ENCODE measurements around the gene GPBP1L1.

Gene GPBP1L1

GRCh38 chr1:45620588-45621500, 65.5 kb downstream of the GPBP1L1 start:
- Histone ChIP-seq H3K36me3 (peaks cover 16 to 76% (median 44%) of the 10 kb centered on the region in 3 donors), H3K27ac (peak overlapping the region in 1 of 2 donors; percentile 41)
- TF ChIP-seq CTCF (IDR thresholded peaks at IDR 0.05): no peak

GRCh38 chr1:45619149-45619921, 67.0 kb downstream of the GPBP1L1 start:
- intact Hi-C loops (cut with DNase I; ENCODE audit: low total_unique reads): no loop called here
- Histone ChIP-seq H3K36me3 (peaks cover 29 to 82% (median 51%) of the 10 kb centered on the region in 3 donors), H3K4me3 (no peak overlapping the region), H3K27me3 (no peaks in the 10 kb centered on the region), H3K9me3 (no peaks in the 10 kb centered on the region), H3K4me1 (peaks cover 0 to 20% (median 6%) of the 10 kb centered on the region in 4 donors), H3K27ac (no peak overlapping the region)
- DNase-seq: no peak
- TF ChIP-seq CTCF (IDR thresholded peaks at IDR 0.05): no peak

More at GRCh38 chr1:45620588-45621500, 65.5 kb downstream of the GPBP1L1 start:
- no peaks in the 10 kb centered on the region for H3K27me3 ChIP-seq
- H3K9me3 ChIP-seq: no peaks in the 10 kb centered on the region
- DNase-seq: no peak
- no peak overlapping the region for H3K4me3 ChIP-seq
- peaks cover 0 to 20% (median 6%) of the 10 kb centered on the region in 4 donors for H3K4me1 ChIP-seq
- intact Hi-C loops (cut with DNase I; ENCODE audit: low total_unique reads): no loop called here

- Histone ChIP-seq H3K27ac (no peak overlapping the region), H3K36me3 (peaks cover 37 to 78% (median 51%) of the 10 kb centered on the region in 3 donors)
Measured at GRCh38 chr1:45617618-45618017, 68.7 kb downstream of the GPBP1L1 start.

GRCh38 chr1:45615885-45616284, 70.4 kb downstream of the GPBP1L1 start:
- TF ChIP-seq CTCF (IDR thresholded peaks at IDR 0.05): no peak
- no peaks in the 10 kb centered on the region for H3K4me1 ChIP-seq
- H3K4me3 ChIP-seq: no peak overlapping the region
- H3K27ac ChIP-seq: no peak overlapping the region
- H3K27me3 ChIP-seq: no peaks in the 10 kb centered on the region
- H3K36me3 ChIP-seq: peaks cover 37 to 78% (median 51%) of the 10 kb centered on the region in 3 donors
- no peak for DNase-seq
- intact Hi-C loops (cut with DNase I; ENCODE audit: low total_unique reads): no loop called here
- no peaks in the 10 kb centered on the region for H3K9me3 ChIP-seq

More at GRCh38 chr1:45617618-45618017, 68.7 kb downstream of the GPBP1L1 start:
- no peak for DNase-seq
- H3K27me3 ChIP-seq: no peaks in the 10 kb centered on the region
- H3K9me3 ChIP-seq: no peaks in the 10 kb centered on the region
- H3K4me3 ChIP-seq: no peak overlapping the region
- intact Hi-C loops (cut with DNase I; ENCODE audit: low total_unique reads): no loop called here
- peaks cover 0 to 9% (median 2%) of the 10 kb centered on the region in 4 donors for H3K4me1 ChIP-seq
- TF ChIP-seq CTCF (IDR thresholded peaks at IDR 0.05): no peak

- no peak overlapping the region for H3K27ac ChIP-seq
- no peak for DNase-seq
- peaks cover 37 to 77% (median 44%) of the 10 kb centered on the region in 3 donors for H3K36me3 ChIP-seq
- no peaks in the 10 kb centered on the region for H3K27me3 ChIP-seq
- H3K9me3 ChIP-seq: no peaks in the 10 kb centered on the region
- no peak overlapping the region for H3K4me3 ChIP-seq
- no peaks in the 10 kb centered on the region for H3K4me1 ChIP-seq
- no peak for TF ChIP-seq CTCF (IDR thresholded peaks at IDR 0.05)
- intact Hi-C loops (cut with DNase I; ENCODE audit: low total_unique reads): no loop called here
Measured at GRCh38 chr1:45612941-45613579, 73.3 kb downstream of the GPBP1L1 start.
